KOPT-K1 (cell line): ENCODE data around the gene LRCH3.

Source experiments
- H3K27ac ChIP-seq: fragments of 200-600 bp; sonication (generic); 2 replicates; pipeline ENCODE4 v1.5.1; 2016; ENCODE audit warnings: antibody characterized with exemption, mild to moderate bottlenecking, low read depth, low read length; ENCODE audit not compliant: poor library complexity, severe bottlenecking
- H3K36me3 ChIP-seq: fragments of 200-600 bp; sonication (generic); 2 replicates; pipeline ENCODE4 v1.5.1; 2017; ENCODE audit warnings: antibody characterized with exemption, mild to moderate bottlenecking, low read length, moderate library complexity; ENCODE audit not compliant: insufficient read depth
- H3K9me3 ChIP-seq: fragments of 200-600 bp; sonication (generic); 2 replicates; pipeline ENCODE4 v1.5.1; 2017; ENCODE audit warnings: antibody characterized with exemption, low read length, mild to moderate bottlenecking; ENCODE audit not compliant: insufficient read depth, poor library complexity, severe bottlenecking

LRCH3 gene

DNA sequence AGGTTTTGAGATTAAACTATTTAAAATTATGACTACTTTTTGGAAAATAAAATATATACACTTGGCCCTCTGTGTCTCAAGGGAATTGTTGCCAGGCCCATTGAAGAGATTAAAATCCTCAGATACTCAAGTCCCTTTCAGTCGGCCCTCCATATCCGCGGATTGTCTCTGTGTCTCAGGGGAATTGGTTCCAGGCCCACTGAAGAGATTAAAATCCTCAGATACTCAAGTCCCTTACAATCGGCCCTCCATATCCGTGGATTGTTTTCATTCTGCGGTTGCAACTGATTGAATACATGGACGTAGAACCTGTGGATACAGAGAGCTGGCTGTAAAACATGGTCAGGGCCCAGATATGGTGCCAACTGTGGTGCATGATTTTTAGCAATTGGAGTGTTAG is 15.7 kb upstream of the LRCH3 start:
- H3K27ac ChIP-seq = no peak overlapping the region
- H3K36me3 ChIP-seq = peaks cover 43% of the 10 kb centered on the region
- H3K9me3 ChIP-seq = no peaks in the 10 kb centered on the region

GRCh38 chr3:197782230-197782629 is 8.8 kb upstream of the LRCH3 start:
- no peak overlapping the region for H3K27ac ChIP-seq
- peaks cover 28% of the 10 kb centered on the region for H3K36me3 ChIP-seq

DNA sequence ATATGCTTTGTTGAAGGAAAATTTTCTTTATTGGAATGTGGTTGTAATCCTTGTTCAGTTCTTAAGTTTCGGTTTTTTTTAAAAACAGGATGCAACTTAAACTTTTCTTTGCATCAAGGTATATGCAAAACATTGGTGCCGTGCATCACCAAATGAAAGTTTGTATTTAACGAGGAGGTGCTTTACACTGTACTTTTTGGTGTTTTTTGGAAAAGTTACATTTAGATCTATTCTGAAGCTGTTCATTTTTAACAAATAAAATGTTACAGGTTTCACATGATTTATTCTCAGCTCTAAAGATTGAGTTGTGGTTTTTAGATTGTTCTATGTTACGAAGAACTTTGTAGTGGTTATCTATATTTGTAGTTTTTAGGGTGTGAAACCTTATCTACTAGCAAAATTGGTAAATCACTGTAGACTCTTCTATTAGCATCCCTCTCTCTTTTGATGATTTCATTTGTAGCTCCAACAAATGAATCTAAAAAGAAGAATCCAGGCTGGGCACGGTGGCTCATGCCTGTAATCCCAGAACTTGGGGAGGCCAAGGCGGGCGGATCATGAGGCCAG is 7.0 kb upstream of the LRCH3 start:
- Histone ChIP-seq H3K36me3 (peaks cover 14% of the 10 kb centered on the region; the same call in 1 of the 2 replicates), H3K27ac (no peak overlapping the region), H3K9me3 (no peaks in the 10 kb centered on the region)

More at GRCh38 chr3:197782230-197782629, 8.8 kb upstream of the LRCH3 start:
- no peaks in the 10 kb centered on the region for H3K9me3 ChIP-seq

GRCh38 chr3:197787412-197787811 is 3.6 kb upstream of the LRCH3 start:
- Histone ChIP-seq H3K27ac (no peak overlapping the region), H3K9me3 (no peaks in the 10 kb centered on the region), H3K36me3 (0 out of 2 replicates have a peak, but pooled peaks cover under 1% of the 10 kb centered on the region)

GRCh38 chr3:197789309-197789708 is 1.7 kb upstream of the LRCH3 start:
- no peaks in the 10 kb centered on the region for H3K9me3 ChIP-seq
- no peak overlapping the region for H3K27ac ChIP-seq

GRCh38 chr3:197790033-197790432 is 1.0 kb upstream of the LRCH3 start:
- no peaks in the 10 kb centered on the region for H3K9me3 ChIP-seq
- no peak overlapping the region for H3K27ac ChIP-seq
- no peaks in the 10 kb centered on the region for H3K36me3 ChIP-seq

More at GRCh38 chr3:197789309-197789708, 1.7 kb upstream of the LRCH3 start:
- no peaks in the 10 kb centered on the region for H3K36me3 ChIP-seq

- H3K27ac ChIP-seq = peak overlapping the region; percentile 86
- H3K9me3 ChIP-seq = no peaks in the 10 kb centered on the region
- no peaks in the 10 kb centered on the region for H3K36me3 ChIP-seq
Measured at GRCh38 chr3:197791892-197792647, 1.0 kb downstream of the LRCH3 start.

DNA sequence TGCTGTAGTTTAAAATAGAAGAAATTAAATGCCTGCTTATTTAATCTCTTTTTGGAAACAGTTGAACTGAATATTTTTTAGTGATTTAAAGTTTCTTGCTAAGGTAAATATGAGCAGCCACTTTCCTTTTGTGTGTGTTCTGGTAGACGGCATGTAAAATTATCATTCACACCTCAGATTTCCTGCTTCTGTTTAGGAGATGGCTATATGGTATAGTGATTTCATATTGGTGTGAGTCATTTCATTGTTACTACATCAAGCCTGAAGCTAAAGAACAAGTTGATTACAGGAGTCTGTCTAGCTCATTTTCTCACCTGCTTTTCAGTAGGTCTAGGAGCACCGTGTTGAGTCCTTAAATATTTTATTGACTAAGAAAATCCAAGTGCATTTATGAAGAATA is 2.2 kb downstream of the LRCH3 start:
- Histone ChIP-seq H3K27ac (no peak overlapping the region), H3K9me3 (no peaks in the 10 kb centered on the region), H3K36me3 (no peaks in the 10 kb centered on the region)

DNA sequence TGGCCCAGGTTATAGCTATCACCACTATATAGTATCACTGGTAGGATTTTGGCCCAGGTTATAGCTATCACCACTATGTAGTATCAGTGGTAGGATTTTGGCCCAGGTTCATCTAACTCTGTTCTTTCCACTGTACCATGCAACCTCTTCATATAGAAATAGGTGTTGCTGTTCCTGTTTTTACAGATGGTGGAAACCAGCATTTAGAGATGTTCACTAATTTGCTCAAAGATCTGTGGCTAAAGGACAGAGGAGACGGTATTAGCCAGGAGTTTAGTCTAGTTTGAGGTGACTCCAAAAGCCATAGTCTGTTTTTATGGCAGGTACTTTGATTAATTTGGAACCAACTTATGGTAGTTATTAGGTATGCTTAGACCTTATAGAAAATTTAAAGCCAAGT is 3.1 kb downstream of the LRCH3 start:
- Histone ChIP-seq H3K36me3 (no peaks in the 10 kb centered on the region), H3K27ac (no peak overlapping the region), H3K9me3 (no peaks in the 10 kb centered on the region)

- no peak overlapping the region for H3K27ac ChIP-seq
- no peaks in the 10 kb centered on the region for H3K36me3 ChIP-seq
- H3K9me3 ChIP-seq = no peaks in the 10 kb centered on the region
Measured at GRCh38 chr3:197795200-197795599, 4.1 kb downstream of the LRCH3 start.

DNA sequence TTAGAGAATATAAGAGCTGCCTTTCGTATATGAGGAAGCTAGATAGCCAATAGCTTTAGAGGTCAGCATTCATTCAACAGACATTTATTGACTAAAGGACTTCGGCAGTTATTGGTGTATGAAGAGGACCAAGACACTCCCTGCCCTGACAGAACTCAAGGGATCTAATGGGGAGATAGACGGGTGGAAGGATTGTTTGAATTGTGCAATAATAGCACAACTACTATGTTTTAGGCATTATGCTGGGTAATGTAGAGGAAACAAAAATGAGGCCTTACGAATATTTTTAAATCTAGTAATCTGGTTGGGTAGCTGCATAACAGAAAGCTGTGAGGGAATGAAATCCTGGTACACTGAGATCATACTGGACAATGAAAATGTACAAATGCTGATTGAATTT is 5.0 kb downstream of the LRCH3 start:
- no peaks in the 10 kb centered on the region for H3K36me3 ChIP-seq
- H3K9me3 ChIP-seq = no peaks in the 10 kb centered on the region
- H3K27ac ChIP-seq = no peak overlapping the region

- Histone ChIP-seq H3K9me3 (no peaks in the 10 kb centered on the region), H3K36me3 (no peaks in the 10 kb centered on the region), H3K27ac (no peak overlapping the region)
Measured at GRCh38 chr3:197798863-197799262, 7.8 kb downstream of the LRCH3 start.

GRCh38 chr3:197800379-197800778 is 9.3 kb downstream of the LRCH3 start:
- no peak overlapping the region for H3K27ac ChIP-seq
- H3K9me3 ChIP-seq = no peaks in the 10 kb centered on the region
- no peaks in the 10 kb centered on the region for H3K36me3 ChIP-seq

- Histone ChIP-seq H3K27ac (peak overlapping the region; percentile 17), H3K36me3 (no peaks in the 10 kb centered on the region), H3K9me3 (no peaks in the 10 kb centered on the region)
Measured at GRCh38 chr3:197801891-197802778, 11.1 kb downstream of the LRCH3 start.

DNA sequence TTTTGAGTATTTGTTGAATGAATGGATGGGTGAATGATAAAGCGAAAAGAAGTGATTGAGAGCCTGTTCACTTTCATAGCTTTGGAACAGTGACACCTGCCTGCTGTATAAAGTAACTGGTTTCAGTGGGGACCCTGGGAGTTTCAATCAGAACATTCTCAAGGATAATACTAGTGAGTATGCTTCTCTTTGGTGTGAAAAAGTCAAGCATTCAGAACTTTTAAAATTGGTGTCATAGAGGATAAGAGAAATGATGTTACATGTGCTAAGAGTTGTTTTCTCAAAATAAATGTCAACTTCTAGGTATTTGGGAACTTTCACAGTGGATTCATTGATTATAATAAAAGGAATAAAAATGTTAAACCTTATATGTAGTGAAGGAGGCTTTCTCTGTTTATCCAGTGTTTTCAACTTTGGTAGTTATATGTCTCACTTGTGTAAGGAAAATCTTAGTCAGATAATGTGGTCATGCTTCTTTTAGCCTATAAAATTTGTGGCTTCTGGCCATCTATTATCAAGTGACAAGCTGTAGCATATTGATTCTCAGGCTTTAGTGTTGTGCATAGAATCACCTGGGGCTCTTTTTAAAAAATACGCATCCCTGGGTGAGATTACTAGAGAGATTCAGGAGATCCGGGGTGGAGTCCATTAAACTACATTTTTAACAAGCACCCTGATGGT is 11.9 kb downstream of the LRCH3 start:
- Histone ChIP-seq H3K9me3 (no peaks in the 10 kb centered on the region), H3K27ac (no peak overlapping the region), H3K36me3 (no peaks in the 10 kb centered on the region)
